Urothelium cell line (cell line): Measurements from ENCODE around the gene RARRES1.

Experiments
- DNase-seq: peaks from one replicate; pipeline ENCODE4 v3.0.0; 2011; ENCODE audit warnings: low spot score, mixed read lengths
- FAIRE-seq: peaks from 2 replicates; lab custom pipeline; 2011; peaks lifted over from hg19 to GRCh38; lab: Jason Lieb, UNC

RARRES1 gene

DNA sequence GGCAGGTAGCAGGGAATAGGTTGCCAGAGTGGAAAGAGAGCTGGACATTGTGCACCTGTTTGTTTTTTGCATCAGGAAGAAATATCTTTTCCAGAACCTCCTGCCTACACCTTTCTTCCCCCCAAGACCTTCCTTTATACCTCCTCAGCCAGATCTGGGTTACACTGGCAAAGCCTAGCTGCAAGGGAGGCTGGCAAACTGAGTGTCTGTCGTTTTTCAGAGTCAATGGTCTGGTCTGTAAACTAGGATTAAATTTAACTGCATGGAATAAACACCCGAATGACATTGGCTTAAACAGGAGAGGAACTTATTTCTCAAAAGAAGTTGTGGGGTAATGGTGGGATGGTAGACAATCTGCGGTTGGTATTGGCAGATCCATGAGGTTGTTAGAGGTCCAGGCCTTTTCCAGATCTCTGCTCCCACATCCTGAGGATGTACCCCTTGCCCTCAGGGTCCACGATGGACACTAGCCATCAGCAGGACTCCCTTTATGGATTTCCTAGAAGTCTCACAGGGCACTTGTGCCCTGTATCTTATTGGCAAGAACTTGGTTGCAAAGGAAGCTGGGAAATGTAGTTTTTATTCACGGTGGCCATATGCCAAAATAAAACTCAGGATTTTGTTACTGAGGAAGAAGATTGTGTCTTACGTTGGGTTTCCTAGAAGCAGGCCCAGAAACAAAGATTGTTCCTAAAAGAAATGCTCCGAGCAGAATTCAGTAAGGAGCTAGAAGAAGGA lies 3.2 kb upstream of the RARRES1 start:
- DNase-seq (no peak), FAIRE-seq (no peak)

GRCh38 chr3:158733656-158734055 lies 1.4 kb upstream of the RARRES1 start:
- FAIRE-seq, result no peak
- DNase-seq, result no peak

DNA sequence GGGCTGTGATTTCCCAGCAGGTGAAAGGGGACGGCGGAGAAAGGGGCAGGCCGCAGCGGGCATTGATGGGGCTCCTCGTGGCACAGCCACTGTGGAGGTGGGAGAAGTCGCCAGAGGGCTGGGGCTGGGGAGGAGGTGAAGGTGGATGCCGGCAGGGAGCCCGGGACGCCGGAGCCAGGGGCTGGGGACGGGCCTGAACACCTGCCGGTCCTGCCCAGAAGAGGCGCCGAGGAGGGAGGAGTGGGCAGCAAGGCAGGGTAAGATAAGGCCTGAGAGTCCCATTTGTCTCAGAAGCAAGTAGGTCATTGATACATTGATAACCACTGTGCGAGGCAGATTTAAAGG lies 571 bp upstream of the RARRES1 start:
- DNase-seq (no peak), FAIRE-seq (no peak)

DNA sequence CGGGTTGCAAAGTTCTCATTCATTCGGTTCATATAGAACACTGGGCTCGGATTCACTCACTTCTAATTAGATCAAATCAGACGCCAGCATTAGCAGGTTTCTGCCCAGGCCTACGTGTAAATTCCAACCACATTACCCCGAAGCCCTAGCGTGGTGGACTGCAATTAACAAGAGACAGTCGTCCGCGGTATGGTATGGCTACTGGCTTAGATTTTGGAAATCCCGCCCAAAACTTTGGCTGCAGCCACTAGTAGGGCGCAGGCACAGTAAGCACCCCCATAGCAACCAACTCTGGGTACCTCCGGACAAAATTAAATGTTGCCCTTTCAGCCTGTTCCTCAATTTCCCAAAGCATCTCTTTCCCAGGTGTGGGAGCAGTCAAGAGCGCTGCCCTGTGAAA lies 771 bp downstream of the RARRES1 start:
- no peak for FAIRE-seq

DNA sequence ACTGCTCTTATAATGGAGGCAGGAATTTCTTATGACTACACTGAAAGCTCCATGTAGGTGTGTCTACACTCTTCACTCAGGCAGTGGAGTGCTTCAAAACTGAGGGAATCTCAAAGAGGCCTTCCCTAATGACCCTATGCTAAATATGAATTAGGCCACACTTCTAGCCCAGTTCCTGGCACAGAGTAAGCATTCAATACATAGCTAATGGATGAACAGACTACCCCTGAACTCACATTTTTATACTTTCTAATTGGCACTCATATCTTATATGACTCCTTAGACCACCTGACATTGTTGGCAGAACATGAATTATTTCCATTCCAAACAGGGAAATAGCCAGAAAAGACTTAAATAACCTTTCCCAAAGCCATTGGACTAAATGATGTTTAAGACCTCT lies 3.4 kb downstream of the RARRES1 start:
- no peak for FAIRE-seq
- no peak for DNase-seq

More for the DNA sequence above, 771 bp downstream of the RARRES1 start:
- DNase-seq, result no peak

GRCh38 chr3:158728061-158728377 lies 4.2 kb downstream of the RARRES1 start:
- DNase-seq (no peak), FAIRE-seq (no peak)

GRCh38 chr3:158727206-158728060 lies 4.8 kb downstream of the RARRES1 start:
- FAIRE-seq (no peak), DNase-seq (peak; percentile 46)

- FAIRE-seq, result no peak
- DNase-seq, result peak; percentile 65
Measured at GRCh38 chr3:158725348-158726011, 6.8 kb downstream of the RARRES1 start.

GRCh38 chr3:158723991-158724390 lies 8.3 kb downstream of the RARRES1 start:
- FAIRE-seq (no peak), DNase-seq (no peak)

- no peak for FAIRE-seq
Measured at GRCh38 chr3:158722108-158722507, 10.1 kb downstream of the RARRES1 start.

GRCh38 chr3:158718490-158719170 lies 13.6 kb downstream of the RARRES1 start:
- FAIRE-seq, result no peak
- peak; percentile 16 for DNase-seq

More at GRCh38 chr3:158722108-158722507, 10.1 kb downstream of the RARRES1 start:
- DNase-seq, result no peak

DNA sequence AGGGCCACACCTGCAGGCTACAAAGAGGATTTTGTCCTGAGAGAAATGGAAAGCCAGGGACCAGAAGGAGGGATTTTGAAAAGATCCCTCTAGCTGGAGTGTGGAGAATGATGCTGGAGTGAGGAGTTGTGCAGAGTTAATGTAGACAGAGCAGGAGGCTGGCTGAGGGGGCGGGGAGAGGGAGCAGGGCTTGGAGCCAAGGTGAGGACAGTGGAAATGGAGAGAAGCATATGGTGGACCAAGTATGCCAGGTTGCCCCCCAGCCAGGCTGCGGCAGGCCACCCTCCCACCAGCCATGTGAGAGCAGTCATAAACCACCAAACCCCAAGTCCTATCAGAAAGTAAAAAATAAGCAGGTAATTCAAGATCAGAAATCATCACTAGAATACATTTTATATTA lies 14.7 kb downstream of the RARRES1 start:
- DNase-seq, result no peak
- no peak for FAIRE-seq

GRCh38 chr3:158713094-158713499 lies 19.2 kb downstream of the RARRES1 start:
- FAIRE-seq (no peak), DNase-seq (no peak)

GRCh38 chr3:158712443-158712842 lies 19.8 kb downstream of the RARRES1 start:
- FAIRE-seq (no peak), DNase-seq (no peak)

- peak; percentile 48 for DNase-seq
- FAIRE-seq, result no peak
Measured at GRCh38 chr3:158711886-158712285, 20.4 kb downstream of the RARRES1 start.

DNA sequence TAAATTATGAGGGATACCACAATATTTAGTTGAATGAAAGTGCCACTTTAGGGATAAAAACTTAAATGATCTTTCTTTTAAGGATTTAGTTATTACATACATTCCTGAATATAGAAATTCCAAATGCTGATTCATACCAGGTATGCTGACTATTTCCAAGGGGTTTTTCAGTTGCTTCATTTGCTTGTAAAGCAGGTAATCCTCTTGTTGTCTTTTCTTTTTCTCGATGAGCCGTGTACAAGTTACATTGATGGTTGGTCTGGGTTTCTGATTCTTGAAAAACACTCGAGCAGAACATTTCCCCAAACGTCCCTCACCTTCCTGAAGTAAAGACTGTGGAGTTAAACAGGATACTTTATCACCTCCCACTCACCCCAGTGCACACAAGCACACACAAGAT lies 21.7 kb downstream of the RARRES1 start:
- FAIRE-seq, result no peak
- DNase-seq, result no peak

GRCh38 chr3:158709666-158710083 lies 22.6 kb downstream of the RARRES1 start:
- DNase-seq (peak; percentile 67), FAIRE-seq (no peak)

- FAIRE-seq (no peak), DNase-seq (no peak)
Measured at GRCh38 chr3:158703566-158703965, 28.7 kb downstream of the RARRES1 start.

- FAIRE-seq (no peak), DNase-seq (no peak)
Measured at GRCh38 chr3:158702815-158703481, 29.3 kb downstream of the RARRES1 start.

- DNase-seq, result no peak
- no peak for FAIRE-seq
Measured at GRCh38 chr3:158701420-158702065, 30.7 kb downstream of the RARRES1 start.
